Neural crest cell (in vitro differentiated cells): ENCODE data around the gene IQCK. TPM values are rescaled to one million over a fixed set of nuclear protein-coding genes. Genes with fewer than 3 reads are reported as not detected.
"Not testable (repeated sequence)": the region's sequence is repeated elsewhere in the genome, so short reads cannot be mapped to it uniquely, and the experiment has no call there.

Experiments used
- DNase-seq: peaks from one replicate; pipeline ENCODE4 v3.0.0; 2021; ENCODE audit warnings: low read depth, mixed read lengths, low spot score
- H3K27ac Mint-ChIP-seq: one replicate; pipeline ENCODE4 v1.8.0; 2021; ENCODE audit warnings: mild to moderate bottlenecking, mixed read lengths; ENCODE audit not compliant: unreplicated experiment
- H3K27me3 Mint-ChIP-seq: 2 replicates; pipeline ENCODE4 v1.8.0; 2021; ENCODE audit warnings: low read depth, mild to moderate bottlenecking, mixed read lengths
- H3K36me3 Mint-ChIP-seq: 2 replicates; pipeline ENCODE4 v1.8.0; 2021; ENCODE audit warnings: low read depth, mild to moderate bottlenecking, mixed read lengths
- H3K4me1 Mint-ChIP-seq: 2 replicates; pipeline ENCODE4 v1.8.0; 2021; ENCODE audit warnings: mixed read lengths
- H3K4me3 Mint-ChIP-seq: one replicate; pipeline ENCODE4 v1.8.0; 2021; ENCODE audit warnings: mild to moderate bottlenecking, mixed read lengths
- H3K9me3 Mint-ChIP-seq: 2 replicates; pipeline ENCODE4 v1.8.0; 2021; ENCODE audit warnings: mixed read lengths
- long read RNA-seq: library from polyadenylated mRNA; unstranded; transcript quantifications from one replicate; pipeline ENCODE4 v2.0.0, GENCODE V29; 2020
- total RNA-seq: library from RNA; stranded (reverse); gene quantifications from 2 replicates; pipeline ENCODE4 v1.2.1, GENCODE V29; 2021
- TF ChIP-seq, protein P1 (sequence below): fragments of 200-600 bp; sonication (generic); conservative IDR thresholded peaks from 2 replicates; pipeline ENCODE4 v1.5.0; 2021; ENCODE audit warnings: antibody characterized with exemption, mild to moderate bottlenecking

Gene IQCK, protein sequence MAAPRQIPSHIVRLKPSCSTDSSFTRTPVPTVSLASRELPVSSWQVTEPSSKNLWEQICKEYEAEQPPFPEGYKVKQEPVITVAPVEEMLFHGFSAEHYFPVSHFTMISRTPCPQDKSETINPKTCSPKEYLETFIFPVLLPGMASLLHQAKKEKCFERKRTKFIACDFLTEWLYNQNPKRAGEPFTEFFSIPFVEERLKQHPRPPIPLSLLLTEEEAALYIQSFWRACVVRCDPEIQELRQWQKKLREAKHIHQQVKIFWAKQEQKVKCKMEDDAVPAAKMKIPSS
- 23.4 and 23.7 TPM in 2 replicates for total RNA-seq
- long read RNA-seq, partial matches to known transcripts: 8 of 13 reads
- long read RNA-seq, other reads (novel, unspliced or antisense): 3 of 13 reads

DNA sequence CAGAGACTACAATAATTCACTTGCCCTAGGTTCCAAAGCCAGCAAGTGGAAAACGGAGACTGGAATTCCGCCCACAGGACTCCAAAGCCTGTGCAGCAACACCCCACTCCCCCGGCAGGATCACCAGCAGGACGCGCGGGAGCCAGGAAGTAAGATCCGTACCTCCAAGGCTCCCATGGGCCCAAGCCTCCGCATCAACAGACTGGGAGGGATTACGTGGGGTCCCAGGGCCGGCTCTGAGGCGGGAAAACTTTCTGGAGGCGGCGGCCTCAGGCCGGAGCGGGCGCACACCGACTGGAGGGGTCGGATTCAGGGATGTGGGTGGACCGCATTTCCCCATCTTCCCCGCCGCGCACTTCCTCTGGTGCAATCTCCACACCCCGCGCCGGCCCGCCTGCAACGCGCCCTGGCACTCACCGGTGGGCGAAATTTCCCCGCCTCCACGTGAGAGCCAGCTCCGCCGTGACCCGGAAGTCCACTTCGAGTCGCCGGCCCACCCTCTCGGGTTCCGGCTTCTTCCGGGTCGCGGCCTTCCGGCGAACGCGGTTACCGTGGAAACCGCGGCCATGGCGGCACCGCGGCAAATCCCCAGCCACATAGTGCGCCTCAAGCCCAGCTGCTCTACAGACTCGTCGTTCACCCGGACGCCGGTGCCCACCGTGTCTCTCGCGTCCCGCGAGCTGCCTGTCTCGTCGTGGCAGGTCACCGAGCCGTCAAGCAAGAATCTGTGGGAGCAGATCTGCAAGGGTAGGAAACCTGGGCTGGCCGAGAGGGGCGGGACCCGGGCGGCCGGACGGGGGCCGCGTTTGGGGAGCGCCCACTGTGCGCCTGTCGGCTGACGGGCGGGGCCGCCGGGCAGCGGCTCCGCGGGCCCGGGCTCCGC lies at the start of gene IQCK, which contains the start of gene KNOP1:
Gene IQCK, plus strand, starts transcription at position 531 of the 883 bp plus-strand sequence. Its CDS starts 36 bp downstream, at position 567.
Gene KNOP1, minus strand, starts transcription at position 487 of the 883 bp plus-strand sequence. CDS start 3,192 bp downstream, outside the sequence.
- no peaks in the 10 kb centered on the region for H3K27me3 Mint-ChIP-seq
- H3K27ac Mint-ChIP-seq: peak within 1 kb of the TSS; percentile 99
- DNase-seq: peak; percentile 80
- H3K36me3 Mint-ChIP-seq: peaks cover 23% of the 10 kb centered on the region
- TF ChIP-seq, protein P1, sequence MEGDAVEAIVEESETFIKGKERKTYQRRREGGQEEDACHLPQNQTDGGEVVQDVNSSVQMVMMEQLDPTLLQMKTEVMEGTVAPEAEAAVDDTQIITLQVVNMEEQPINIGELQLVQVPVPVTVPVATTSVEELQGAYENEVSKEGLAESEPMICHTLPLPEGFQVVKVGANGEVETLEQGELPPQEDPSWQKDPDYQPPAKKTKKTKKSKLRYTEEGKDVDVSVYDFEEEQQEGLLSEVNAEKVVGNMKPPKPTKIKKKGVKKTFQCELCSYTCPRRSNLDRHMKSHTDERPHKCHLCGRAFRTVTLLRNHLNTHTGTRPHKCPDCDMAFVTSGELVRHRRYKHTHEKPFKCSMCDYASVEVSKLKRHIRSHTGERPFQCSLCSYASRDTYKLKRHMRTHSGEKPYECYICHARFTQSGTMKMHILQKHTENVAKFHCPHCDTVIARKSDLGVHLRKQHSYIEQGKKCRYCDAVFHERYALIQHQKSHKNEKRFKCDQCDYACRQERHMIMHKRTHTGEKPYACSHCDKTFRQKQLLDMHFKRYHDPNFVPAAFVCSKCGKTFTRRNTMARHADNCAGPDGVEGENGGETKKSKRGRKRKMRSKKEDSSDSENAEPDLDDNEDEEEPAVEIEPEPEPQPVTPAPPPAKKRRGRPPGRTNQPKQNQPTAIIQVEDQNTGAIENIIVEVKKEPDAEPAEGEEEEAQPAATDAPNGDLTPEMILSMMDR: peak; percentile 28
- no peaks in the 10 kb centered on the region for H3K9me3 Mint-ChIP-seq
- peak within 1 kb of the TSS; percentile 99 for H3K4me3 Mint-ChIP-seq
- peaks cover 29% of the 10 kb centered on the region for H3K4me1 Mint-ChIP-seq

DNA sequence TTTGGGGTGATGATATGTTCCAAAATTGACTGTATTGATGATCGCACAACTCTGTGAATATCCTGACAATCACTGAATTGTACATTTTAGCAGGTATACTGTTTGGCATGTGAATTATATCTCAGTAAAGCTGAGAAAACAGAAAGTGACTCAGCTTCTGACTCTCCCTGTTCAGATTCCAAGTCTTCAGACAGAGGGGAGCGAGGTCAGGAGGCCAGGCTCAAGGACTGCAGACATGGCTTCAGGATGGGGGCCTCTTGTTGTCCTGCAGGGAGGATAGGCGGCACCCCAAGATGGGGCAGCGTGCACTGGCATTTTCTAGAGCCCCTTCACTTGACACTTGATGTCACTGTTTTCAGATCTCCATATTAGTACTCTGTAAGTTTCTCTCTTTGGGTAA lies 45.7 kb upstream of the IQCK start:
- Mint-ChIP-seq H3K4me1 (no peaks in the 10 kb centered on the region), H3K9me3 (no peaks in the 10 kb centered on the region), H3K27me3 (no peaks in the 10 kb centered on the region), H3K27ac (no peak overlapping the region), H3K36me3 (peaks cover 10% of the 10 kb centered on the region), H3K4me3 (no peak overlapping the region)
- DNase-seq: no peak
- TF ChIP-seq, protein P1: no peak

DNA sequence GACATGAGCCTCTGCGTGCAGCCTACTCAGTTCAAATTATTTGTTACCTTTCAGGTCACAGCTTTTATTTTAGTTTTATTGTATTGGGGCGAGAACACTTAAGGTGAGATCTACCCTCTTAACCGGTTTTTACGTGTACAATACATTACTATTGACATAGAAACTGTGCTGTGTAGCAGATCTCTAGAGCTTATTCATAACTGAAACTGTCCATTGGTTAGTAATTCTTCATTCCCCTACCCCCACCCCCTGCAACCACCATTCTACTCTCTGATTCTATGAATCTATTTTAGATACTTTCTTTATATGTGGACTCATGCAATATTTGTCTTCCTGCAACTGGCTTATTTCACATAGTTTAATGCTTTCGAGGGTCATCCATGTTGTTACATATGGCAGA lies 43.6 kb upstream of the IQCK start:
- H3K9me3 Mint-ChIP-seq: no peaks in the 10 kb centered on the region
- H3K4me3 Mint-ChIP-seq: no peak overlapping the region
- H3K27ac Mint-ChIP-seq: no peak overlapping the region
- TF ChIP-seq, protein P1: no peak
- DNase-seq: no peak
- H3K27me3 Mint-ChIP-seq: no peaks in the 10 kb centered on the region
- no peaks in the 10 kb centered on the region for H3K4me1 Mint-ChIP-seq
- peaks cover 11% of the 10 kb centered on the region for H3K36me3 Mint-ChIP-seq

DNA sequence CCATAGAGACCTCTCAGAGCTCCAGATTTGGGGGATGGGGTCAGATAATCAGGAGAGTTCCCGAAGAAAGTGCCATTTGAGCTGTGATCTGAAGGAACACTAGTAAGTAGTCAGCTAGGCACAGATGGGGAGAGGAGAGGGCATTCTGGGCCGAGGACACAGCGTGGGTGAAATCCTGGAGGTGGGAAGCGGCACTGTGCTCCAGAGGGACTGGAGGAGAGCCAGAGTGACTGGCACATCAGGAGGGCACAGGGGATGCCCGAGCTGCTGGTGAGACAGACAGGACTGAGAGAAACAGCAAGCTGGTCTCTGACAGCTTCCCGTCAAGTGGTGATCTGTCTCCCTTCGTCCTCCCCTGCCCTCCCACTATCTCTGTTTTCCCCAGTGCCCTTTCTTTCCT lies 40.7 kb upstream of the IQCK start:
- TF ChIP-seq, protein P1: no peak
- no peaks in the 10 kb centered on the region for H3K27me3 Mint-ChIP-seq
- DNase-seq: no peak
- no peaks in the 10 kb centered on the region for H3K4me1 Mint-ChIP-seq
- H3K27ac Mint-ChIP-seq: peak overlapping the region; percentile 75
- H3K9me3 Mint-ChIP-seq: no peaks in the 10 kb centered on the region
- no peak overlapping the region for H3K4me3 Mint-ChIP-seq
- peaks cover 11% of the 10 kb centered on the region for H3K36me3 Mint-ChIP-seq

DNA sequence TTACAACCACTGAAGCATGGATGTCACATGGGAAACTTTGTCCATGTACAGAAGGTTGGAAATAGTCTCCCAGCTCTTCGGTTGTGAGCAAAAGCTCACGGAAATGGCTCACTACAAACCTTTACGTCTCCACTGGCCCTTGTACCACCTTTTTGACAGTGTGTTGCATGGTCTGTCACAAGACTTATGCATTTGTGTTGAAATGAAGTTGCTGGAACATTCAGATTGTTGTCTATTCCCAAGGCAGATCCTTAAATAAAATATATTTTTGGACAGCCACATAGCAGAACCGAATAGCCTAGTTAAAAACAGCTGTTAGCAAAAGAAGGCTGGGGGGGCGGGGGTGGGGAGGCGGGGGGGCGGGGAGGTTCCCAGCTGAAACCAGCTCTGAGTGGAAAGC lies 39.3 kb upstream of the IQCK start:
- Mint-ChIP-seq H3K27me3 (no peaks in the 10 kb centered on the region), H3K4me3 (no peak overlapping the region), H3K4me1 (no peaks in the 10 kb centered on the region), H3K9me3 (peaks cover 4% of the 10 kb centered on the region), H3K27ac (no peak overlapping the region), H3K36me3 (peaks cover 21% of the 10 kb centered on the region)
- TF ChIP-seq, protein P1: no peak
- DNase-seq: no peak

DNA sequence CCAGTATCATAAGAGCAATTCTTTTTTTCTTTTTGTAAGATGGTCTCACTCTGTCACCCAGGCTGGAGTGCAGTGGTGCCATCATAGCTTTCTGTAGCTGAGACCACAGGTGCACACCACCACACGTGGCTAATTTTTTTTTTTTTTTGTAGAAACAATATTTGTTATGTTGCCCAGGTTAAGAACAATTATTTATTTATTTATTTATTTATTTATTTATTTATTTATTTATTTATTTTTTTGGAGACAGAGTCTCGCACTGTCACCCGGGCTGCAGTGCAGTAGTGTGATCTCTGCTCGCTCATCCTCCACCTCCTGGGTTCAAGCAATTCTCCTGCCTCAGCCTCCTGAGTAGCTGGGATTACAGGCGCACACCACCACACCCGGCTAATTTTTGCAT lies 38.8 kb upstream of the IQCK start:
- Mint-ChIP-seq H3K36me3 (peaks cover 23% of the 10 kb centered on the region), H3K27ac (peak overlapping the region; percentile 2)
- H3K4me1 Mint-ChIP-seq, H3K4me3 Mint-ChIP-seq, H3K9me3 Mint-ChIP-seq, DNase-seq, H3K27me3 Mint-ChIP-seq: not testable (repeated sequence)
